ENCODE measurements around the gene TFDP1.

DNA sequence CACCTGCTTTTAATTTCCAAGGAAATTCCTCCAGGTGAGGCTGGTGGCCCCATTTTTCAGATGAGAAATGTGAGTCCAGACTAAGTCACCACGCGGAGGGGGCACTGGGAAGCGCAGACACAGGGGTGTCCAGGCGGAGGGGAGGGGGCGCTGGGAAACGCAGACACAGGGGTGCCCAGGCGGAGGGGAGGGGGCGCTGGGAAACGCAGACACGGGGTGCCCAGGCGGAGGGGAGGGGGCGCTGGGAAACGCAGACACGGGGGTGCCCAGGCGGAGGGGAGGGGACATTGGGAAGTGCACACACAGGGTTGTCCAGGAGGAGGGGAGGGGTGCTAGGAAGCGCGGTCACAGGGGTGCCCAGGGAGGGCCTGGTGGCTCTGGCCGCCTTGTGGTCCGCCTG lies 86.0 kb downstream of the TFDP1 start:
- TF ChIP-seq, protein P1, sequence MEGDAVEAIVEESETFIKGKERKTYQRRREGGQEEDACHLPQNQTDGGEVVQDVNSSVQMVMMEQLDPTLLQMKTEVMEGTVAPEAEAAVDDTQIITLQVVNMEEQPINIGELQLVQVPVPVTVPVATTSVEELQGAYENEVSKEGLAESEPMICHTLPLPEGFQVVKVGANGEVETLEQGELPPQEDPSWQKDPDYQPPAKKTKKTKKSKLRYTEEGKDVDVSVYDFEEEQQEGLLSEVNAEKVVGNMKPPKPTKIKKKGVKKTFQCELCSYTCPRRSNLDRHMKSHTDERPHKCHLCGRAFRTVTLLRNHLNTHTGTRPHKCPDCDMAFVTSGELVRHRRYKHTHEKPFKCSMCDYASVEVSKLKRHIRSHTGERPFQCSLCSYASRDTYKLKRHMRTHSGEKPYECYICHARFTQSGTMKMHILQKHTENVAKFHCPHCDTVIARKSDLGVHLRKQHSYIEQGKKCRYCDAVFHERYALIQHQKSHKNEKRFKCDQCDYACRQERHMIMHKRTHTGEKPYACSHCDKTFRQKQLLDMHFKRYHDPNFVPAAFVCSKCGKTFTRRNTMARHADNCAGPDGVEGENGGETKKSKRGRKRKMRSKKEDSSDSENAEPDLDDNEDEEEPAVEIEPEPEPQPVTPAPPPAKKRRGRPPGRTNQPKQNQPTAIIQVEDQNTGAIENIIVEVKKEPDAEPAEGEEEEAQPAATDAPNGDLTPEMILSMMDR (IDR thresholded peaks at IDR 0.05): no peak
- no peak for TF ChIP-seq POLR2A (IDR thresholded peaks at IDR 0.05)

Data from uterus (tissue), 2 donors.